BJ (cell line): ENCODE results near the gene SPTLC2. TPM values are rescaled to one million over a fixed set of nuclear protein-coding genes. Genes with fewer than 3 reads are reported as not detected.
"Not testable (repeated sequence)": the region's sequence is repeated elsewhere in the genome, so short reads cannot be mapped to it uniquely, and the experiment has no call there.

Experiments
- CTCF ChIA-PET: fragments of 350-600 bp; formaldehyde crosslinking; extraction: SDS; loops from one replicate; lab custom pipeline; 2021; ENCODE audit warnings: antibody characterized with exemption, inconsistent platforms; lab: Yijun Ruan, JAX
- POLR2A ChIA-PET: fragments of 300-600 bp; sonication (Branson Sonifier 250); formaldehyde crosslinking; extraction: SDS; loops from one replicate; lab custom pipeline; 2021; ENCODE audit warnings: antibody characterized with exemption; lab: Charles Lee
- DNase-seq: peaks from one replicate; pipeline ENCODE4 v3.0.0-alpha.2; 2011; ENCODE audit warnings: low read depth
- H3K27me3 ChIP-seq: 2 replicates; pipeline ENCODE4 v1.6.0; 2011; ENCODE audit warnings: low read length; ENCODE audit not compliant: control insufficient read depth, insufficient read depth
- H3K36me3 ChIP-seq: 2 replicates; pipeline ENCODE4 v1.5.1; 2011; ENCODE audit warnings: low read length; ENCODE audit not compliant: control insufficient read depth, insufficient read depth
- H3K4me3 ChIP-seq: 2 replicates; pipeline ENCODE4 v1.5.1; 2011; ENCODE audit warnings: low read depth, mild to moderate bottlenecking, control low read depth, low read length
- polyA plus RNA-seq: library from polyadenylated mRNA; depleted of rRNA; stranded (reverse); fragments of >200 nt; gene quantifications from 2 replicates; pipeline ENCODE4 v1.2.3, GENCODE V29; 2011
- TF ChIP-seq, protein P1 (sequence below): IDR thresholded peaks from 2 replicates; pipeline ENCODE4 v1.5.1; 2011; ENCODE audit warnings: low read depth, mild to moderate bottlenecking, control low read depth, inconsistent platforms, low read length, moderate library complexity; ENCODE audit not compliant: insufficient read depth

SPTLC2 gene
- polyA plus RNA-seq, 1 experiment = 38.3 TPM

DNA sequence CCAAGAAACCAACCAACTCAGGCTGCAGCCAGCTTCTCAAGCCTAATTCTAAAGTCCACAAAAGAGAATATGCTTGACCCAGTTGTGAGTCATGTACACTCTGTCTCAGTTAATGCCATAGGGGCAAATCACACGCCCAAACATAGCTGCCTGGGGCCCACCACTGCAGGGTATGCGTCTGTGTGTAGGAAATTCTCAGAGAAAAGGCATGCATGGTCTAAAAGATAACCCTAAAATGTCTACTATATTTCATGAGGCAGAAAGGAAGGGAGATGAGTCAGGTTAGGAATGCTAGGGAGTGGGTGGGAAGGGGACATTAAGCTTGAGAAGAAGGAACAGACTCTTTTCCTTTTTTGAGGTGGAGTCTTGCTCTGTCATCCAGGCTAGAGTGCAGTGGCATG is 22.3 kb upstream of the SPTLC2 start:
- CTCF ChIA-PET = interaction anchor here (0.7 to 1.8 kb wide), 2 partner anchors 16 to 66 kb away, joined by 3 to 10 read pairs; no protein-coding TSS in a partner anchor
- TF ChIP-seq, protein P1, sequence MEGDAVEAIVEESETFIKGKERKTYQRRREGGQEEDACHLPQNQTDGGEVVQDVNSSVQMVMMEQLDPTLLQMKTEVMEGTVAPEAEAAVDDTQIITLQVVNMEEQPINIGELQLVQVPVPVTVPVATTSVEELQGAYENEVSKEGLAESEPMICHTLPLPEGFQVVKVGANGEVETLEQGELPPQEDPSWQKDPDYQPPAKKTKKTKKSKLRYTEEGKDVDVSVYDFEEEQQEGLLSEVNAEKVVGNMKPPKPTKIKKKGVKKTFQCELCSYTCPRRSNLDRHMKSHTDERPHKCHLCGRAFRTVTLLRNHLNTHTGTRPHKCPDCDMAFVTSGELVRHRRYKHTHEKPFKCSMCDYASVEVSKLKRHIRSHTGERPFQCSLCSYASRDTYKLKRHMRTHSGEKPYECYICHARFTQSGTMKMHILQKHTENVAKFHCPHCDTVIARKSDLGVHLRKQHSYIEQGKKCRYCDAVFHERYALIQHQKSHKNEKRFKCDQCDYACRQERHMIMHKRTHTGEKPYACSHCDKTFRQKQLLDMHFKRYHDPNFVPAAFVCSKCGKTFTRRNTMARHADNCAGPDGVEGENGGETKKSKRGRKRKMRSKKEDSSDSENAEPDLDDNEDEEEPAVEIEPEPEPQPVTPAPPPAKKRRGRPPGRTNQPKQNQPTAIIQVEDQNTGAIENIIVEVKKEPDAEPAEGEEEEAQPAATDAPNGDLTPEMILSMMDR = no peak
- H3K4me3 ChIP-seq = no peak overlapping the region
- no peaks in the 10 kb centered on the region for H3K27me3 ChIP-seq
- DNase-seq = peak; percentile 91
- H3K36me3 ChIP-seq = no peaks in the 10 kb centered on the region
- POLR2A ChIA-PET = interaction anchor here (0.5 kb wide), 1 partner anchor 74 kb away, joined by 3 read pairs; no protein-coding TSS in a partner anchor

DNA sequence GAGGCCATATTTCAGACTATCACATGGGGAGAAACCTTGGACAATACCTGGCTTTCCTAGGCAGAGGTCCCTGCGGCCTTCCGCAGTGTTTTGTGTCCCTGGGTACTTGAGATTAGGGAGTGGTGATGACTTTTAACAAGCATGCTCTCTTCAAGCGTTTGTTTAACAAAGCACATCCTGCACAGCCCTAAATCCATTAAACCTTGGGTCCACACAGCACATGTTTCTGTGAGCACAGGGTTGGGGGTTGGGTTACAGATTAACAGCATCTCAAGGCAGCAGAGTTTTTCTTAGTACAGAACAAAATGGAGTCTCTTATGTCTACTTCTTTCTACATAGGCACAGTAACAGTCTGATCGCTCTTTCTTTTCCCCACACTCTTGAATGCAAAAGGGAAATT is 19.4 kb upstream of the SPTLC2 start:
- POLR2A ChIA-PET, H3K27me3 ChIP-seq, CTCF ChIA-PET, DNase-seq, H3K36me3 ChIP-seq, H3K4me3 ChIP-seq: not testable (repeated sequence)

DNA sequence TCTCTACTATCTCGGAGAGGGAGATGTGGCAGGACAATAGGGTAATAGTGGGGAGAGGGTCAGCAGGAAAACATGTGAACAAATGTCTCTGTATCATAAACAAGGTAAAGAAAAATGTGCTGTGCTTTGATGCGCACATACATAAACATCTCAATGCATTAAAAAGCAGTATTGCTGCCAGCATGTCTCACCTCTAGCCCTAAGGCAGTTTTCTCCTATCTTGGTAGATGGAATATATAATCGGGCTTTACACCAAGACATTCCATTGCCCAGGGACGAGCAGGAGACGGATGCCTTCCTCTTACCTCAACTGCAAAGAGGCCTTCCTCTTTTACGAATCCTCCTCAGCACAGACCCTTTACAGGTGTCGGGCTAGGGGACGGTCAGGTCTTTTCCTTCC is 19.0 kb upstream of the SPTLC2 start:
- CTCF ChIA-PET, H3K27me3 ChIP-seq, POLR2A ChIA-PET, H3K4me3 ChIP-seq, DNase-seq, H3K36me3 ChIP-seq: not testable (repeated sequence)

DNA sequence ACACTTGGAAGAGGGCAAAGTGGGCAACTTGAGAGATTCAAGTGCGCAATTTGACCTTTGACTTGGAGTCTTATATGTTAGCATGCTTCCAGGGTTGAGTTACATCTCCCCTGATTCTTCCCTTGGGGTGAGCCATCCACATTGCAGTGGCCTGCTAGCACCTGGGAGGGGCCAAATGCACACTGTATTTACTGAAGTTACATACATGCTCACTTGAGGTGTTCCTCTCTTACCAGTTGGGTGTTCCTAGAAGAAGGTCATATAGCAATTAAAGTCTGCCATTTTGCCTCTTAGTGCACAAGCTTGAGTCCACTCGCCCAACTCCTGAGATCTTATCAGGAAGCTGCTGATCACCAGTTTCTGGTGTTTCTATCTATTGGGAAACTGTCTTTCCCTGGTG is 13.7 kb upstream of the SPTLC2 start:
- Histone ChIP-seq H3K27me3 (no peaks in the 10 kb centered on the region), H3K4me3 (no peak overlapping the region), H3K36me3 (no peaks in the 10 kb centered on the region)
- ChIA-PET CTCF (no interaction called here), POLR2A (no interaction called here)
- TF ChIP-seq, protein P1 = no peak
- DNase-seq = no peak

DNA sequence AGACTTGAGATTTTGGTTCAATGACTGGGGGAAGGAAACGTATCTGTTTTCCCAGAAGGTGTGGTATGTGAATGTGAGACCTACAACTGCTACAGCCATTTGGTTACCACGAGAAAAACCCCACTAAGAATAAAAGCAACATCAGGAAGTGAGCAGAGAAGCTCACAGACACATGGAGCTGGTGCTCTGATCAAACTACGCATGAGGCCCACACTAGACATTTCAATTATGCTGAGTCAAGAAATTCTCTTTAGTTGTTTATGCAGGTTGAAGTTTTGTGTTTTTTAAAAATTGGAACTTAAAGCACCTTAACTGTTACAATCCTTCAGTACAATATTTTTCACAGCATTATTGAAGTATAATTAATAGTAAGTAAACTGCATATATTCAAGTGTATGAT is 8.9 kb upstream of the SPTLC2 start:
- POLR2A ChIA-PET = no interaction called here
- TF ChIP-seq, protein P1 = no peak
- Histone ChIP-seq H3K4me3 (no peak overlapping the region), H3K36me3 (no peaks in the 10 kb centered on the region), H3K27me3 (0 out of 2 replicates have a peak, but pooled peaks cover 2% of the 10 kb centered on the region)
- CTCF ChIA-PET = no interaction called here
- no peak for DNase-seq

- 0 out of 2 replicates have a peak, but pooled peaks cover 2% of the 10 kb centered on the region for H3K27me3 ChIP-seq
- ChIA-PET POLR2A (no interaction called here), CTCF (no interaction called here)
- H3K36me3 ChIP-seq = no peaks in the 10 kb centered on the region
- TF ChIP-seq, protein P1 = no peak
- no peak for DNase-seq
- no peak overlapping the region for H3K4me3 ChIP-seq
Observed at GRCh38 chr14:77623201-77623600, 6.8 kb upstream of the SPTLC2 start.
